PFSK-1 (cell line): ENCODE data around the gene CHRNG.

ENCODE experiments used
- FOXP2 ChIP-seq: optimal IDR thresholded peaks from 2 replicates; pipeline ENCODE3; 2011; ENCODE audit warnings: borderline replicate concordance, control low read depth, inconsistent platforms; ENCODE audit not compliant: insufficient read depth; ENCODE audit errors: extremely low read length, extremely low read depth
- POLR2AphosphoS5 ChIP-seq: IDR thresholded peaks from 2 replicates; pipeline ENCODE4 v1.6.1; 2012; ENCODE audit warnings: low read depth, mild to moderate bottlenecking, control low read depth, low read length, moderate library complexity
- REST ChIP-seq, 2 experiments: IDR thresholded peaks; 2 replicates each; pipeline versions ENCODE4 v1.6.1 to v1.8.0; 2011 to 2012; ENCODE audit warnings: low read depth in 2 of 2, low read length in 2 of 2, control low read depth in 1 of 2, inconsistent platforms in 1 of 2, mild to moderate bottlenecking in 1 of 2, moderate library complexity in 1 of 2; ENCODE audit not compliant: insufficient read depth in 1 of 2
- SIN3A ChIP-seq: IDR thresholded peaks from 2 replicates; pipeline ENCODE4 v1.6.1; 2012; ENCODE audit warnings: mild to moderate bottlenecking, low read length, moderate library complexity, borderline replicate concordance; ENCODE audit not compliant: insufficient read depth
- TAF1 ChIP-seq: IDR thresholded peaks from 2 replicates; pipeline ENCODE4 v1.6.1; 2012; ENCODE audit warnings: low read length, control low read depth, borderline replicate concordance; ENCODE audit not compliant: insufficient read depth

DNA sequence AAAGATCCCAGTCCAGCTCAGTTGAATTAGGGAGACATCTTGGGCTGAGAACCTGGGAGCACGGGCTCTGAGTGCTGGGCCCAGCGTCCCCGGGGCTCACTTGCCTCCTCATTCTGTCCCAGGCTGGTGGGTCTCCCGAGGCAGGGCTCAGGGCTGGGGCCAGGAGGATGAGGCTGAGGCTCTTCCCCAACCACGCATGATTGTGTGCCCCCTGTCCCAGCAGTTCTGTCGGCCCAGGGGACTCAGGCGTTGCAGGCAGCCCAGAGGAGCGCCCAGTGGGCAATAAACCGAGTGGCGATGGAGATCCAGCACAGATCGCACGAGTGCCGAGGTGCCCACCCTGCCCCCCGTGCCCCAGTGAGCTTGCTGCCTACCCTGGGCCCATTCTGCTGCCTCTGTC, 18.4 kb upstream of the CHRNG start:
- no peak for TF ChIP-seq TAF1
- TF ChIP-seq REST (IDR thresholded peaks at IDR 0.05; ENCODE audit: insufficient read depth in 1 of 2, low read depth in 2 of 2, low read length in 2 of 2): no peak
- no peak for TF ChIP-seq POLR2AphosphoS5
- no peak for TF ChIP-seq SIN3A
- TF ChIP-seq FOXP2: no peak
